Osteoblast (primary cell): Measurements from ENCODE around the gene IL26. TPM values are rescaled to one million over a fixed set of nuclear protein-coding genes. Genes with fewer than 3 reads are reported as not detected.

ENCODE experiments used
- DNase-seq: peaks from one replicate; pipeline ENCODE4 v3.0.0; 2011; ENCODE audit warnings: low spot score, mixed read lengths; ENCODE audit not compliant: insufficient read length; ENCODE audit errors: missing footprints
- H2AFZ ChIP-seq: 2 replicates; pipeline ENCODE4 v1.6.0; 2011; ENCODE audit warnings: mild to moderate bottlenecking, low read length
- H3K27ac ChIP-seq: 2 replicates; pipeline ENCODE4 v1.5.1; 2011; ENCODE audit warnings: mild to moderate bottlenecking, low read depth, low read length, moderate library complexity
- H3K27me3 ChIP-seq: 2 replicates; pipeline ENCODE4 v1.6.0; 2012; ENCODE audit warnings: mild to moderate bottlenecking, control low read depth, inconsistent platforms, low read length, moderate library complexity; ENCODE audit not compliant: insufficient read depth
- H3K36me3 ChIP-seq: 2 replicates; pipeline ENCODE4 v1.5.1; 2011; ENCODE audit warnings: mild to moderate bottlenecking, low read length, control low read depth, moderate library complexity; ENCODE audit not compliant: insufficient read depth
- H3K4me1 ChIP-seq: 2 replicates; pipeline ENCODE4 v1.5.1; 2011; ENCODE audit warnings: mild to moderate bottlenecking, low read length, control low read depth, moderate library complexity; ENCODE audit not compliant: insufficient read depth
- H3K4me2 ChIP-seq: 2 replicates; pipeline ENCODE4 v1.6.0; 2011; ENCODE audit warnings: mild to moderate bottlenecking, low read length; ENCODE audit not compliant: insufficient read depth
- H3K4me3 ChIP-seq: fragments of 200-600 bp; sonication (generic); 3 replicates; pipeline ENCODE4 v1.5.1; 2012; ENCODE audit warnings: mild to moderate bottlenecking, low read length, inconsistent platforms; ENCODE audit not compliant: insufficient read depth
- H3K79me2 ChIP-seq: 2 replicates; pipeline ENCODE4 v1.6.0; 2012; ENCODE audit warnings: mild to moderate bottlenecking, low read length, control low read depth, inconsistent platforms; ENCODE audit not compliant: insufficient read depth
- H3K9me3 ChIP-seq: 2 replicates; pipeline ENCODE4 v1.5.1; 2011; ENCODE audit warnings: low read depth, low read length, control low read depth
- H4K20me1 ChIP-seq: 2 replicates; pipeline ENCODE4 v1.6.0; 2012; ENCODE audit warnings: mild to moderate bottlenecking, low read length, control low read depth; ENCODE audit not compliant: insufficient read depth
- CTCF ChIP-seq: IDR thresholded peaks from 2 replicates; pipeline ENCODE4 v1.5.1; 2011; ENCODE audit warnings: mild to moderate bottlenecking, low read depth, low read length, moderate library complexity; ENCODE audit errors: extremely low read depth
- total RNA-seq: library from RNA; depleted of rRNA; stranded (reverse); fragments of >200 nt; gene quantifications from 2 replicates; pipeline ENCODE4 v1.2.3, GENCODE V29; 2012

Gene IL26
- total RNA-seq, 1 donor, result 3.6 TPM

GRCh38 chr12:68264158-68264855 lies 38.7 kb upstream of the IL26 start:
- Histone ChIP-seq H3K27me3 (no peaks in the 10 kb centered on the region), H3K36me3 (no peaks in the 10 kb centered on the region), H3K4me2 (peak overlapping the region; percentile 71), H3K79me2 (no peaks in the 10 kb centered on the region), H3K4me1 (peaks cover 81% of the 10 kb centered on the region), H3K4me3 (peak overlapping the region; percentile 34), H2AFZ (no peak overlapping the region), H3K9me3 (no peaks in the 10 kb centered on the region), H4K20me1 (no peaks in the 10 kb centered on the region), H3K27ac (peak overlapping the region; percentile 98)
- no peak for DNase-seq
- no peak for TF ChIP-seq CTCF

GRCh38 chr12:68263366-68263765 lies 37.8 kb upstream of the IL26 start:
- Histone ChIP-seq H3K4me1 (peaks cover 75% of the 10 kb centered on the region), H3K27me3 (no peaks in the 10 kb centered on the region), H3K27ac (peak overlapping the region; percentile 98), H3K4me2 (peak overlapping the region; percentile 2), H2AFZ (no peak overlapping the region), H3K36me3 (no peaks in the 10 kb centered on the region), H3K79me2 (no peaks in the 10 kb centered on the region), H4K20me1 (no peaks in the 10 kb centered on the region), H3K4me3 (no peak overlapping the region), H3K9me3 (no peaks in the 10 kb centered on the region)
- DNase-seq, result no peak
- TF ChIP-seq CTCF, result no peak

- H3K4me1 ChIP-seq, result peaks cover 61% of the 10 kb centered on the region
- no peak overlapping the region for H3K4me3 ChIP-seq
- no peaks in the 10 kb centered on the region for H3K27me3 ChIP-seq
- H3K27ac ChIP-seq, result no peak overlapping the region
- H3K9me3 ChIP-seq, result no peaks in the 10 kb centered on the region
- H2AFZ ChIP-seq, result no peak overlapping the region
- no peak for DNase-seq
- no peak for TF ChIP-seq CTCF
- no peak overlapping the region for H3K4me2 ChIP-seq
- H3K79me2 ChIP-seq, result no peaks in the 10 kb centered on the region
- no peaks in the 10 kb centered on the region for H3K36me3 ChIP-seq
- no peaks in the 10 kb centered on the region for H4K20me1 ChIP-seq
These were observed 36.3 kb upstream of the IL26 start for GRCh38 chr12:68261896-68262295.

- Histone ChIP-seq H3K4me3 (no peak overlapping the region), H2AFZ (no peak overlapping the region), H3K27me3 (no peaks in the 10 kb centered on the region), H3K79me2 (no peaks in the 10 kb centered on the region), H3K4me2 (no peak overlapping the region), H4K20me1 (no peaks in the 10 kb centered on the region), H3K4me1 (peaks cover 45% of the 10 kb centered on the region), H3K36me3 (no peaks in the 10 kb centered on the region), H3K27ac (peak overlapping the region; percentile 95), H3K9me3 (no peaks in the 10 kb centered on the region)
- TF ChIP-seq CTCF, result no peak
- DNase-seq, result no peak
These were observed 34.5 kb upstream of the IL26 start for GRCh38 chr12:68260153-68260552.
